Uterus (tissue), 2 donors: ENCODE measurements around the gene UBA5.

Experiments used
- POLR2A ChIP-seq, 2 donors: fragments of 450-650 bp; IDR thresholded peaks; one replicate each; pipeline ENCODE4 v1.6.1; 2016; ENCODE audit warnings: antibody characterized with exemption in 2 of 2, mild to moderate bottlenecking in 1 of 2, moderate library complexity in 1 of 2
- TF ChIP-seq, protein P1 (sequence below), 4 experiments: fragments of 200-600 bp in 2 of 4; fragments of 450-650 bp in 2 of 4; sonication (generic) in 2 of 4; IDR thresholded peaks; one replicate each; pipeline ENCODE4 v1.5.1; 2016 to 2019; ENCODE audit warnings: antibody characterized with exemption in 4 of 4, mild to moderate bottlenecking in 2 of 4, moderate library complexity in 1 of 4

DNA sequence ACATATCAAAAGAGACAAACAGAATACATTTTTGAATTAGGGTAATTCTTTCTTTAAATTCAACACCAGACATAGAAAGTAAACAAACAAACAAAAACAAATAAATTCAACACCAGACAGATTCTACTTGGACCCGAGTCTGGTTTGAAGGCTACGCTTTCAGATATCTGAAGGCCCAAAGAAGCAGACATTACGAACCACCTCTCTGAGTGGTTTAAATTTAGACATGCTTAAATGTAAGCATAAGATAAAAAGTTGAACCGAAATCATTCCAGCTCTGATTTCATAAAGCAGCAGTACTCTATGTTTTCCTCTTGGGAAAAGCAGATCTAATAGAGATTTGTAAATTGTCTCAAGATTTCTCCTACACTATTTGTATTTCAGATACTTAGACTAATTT lies 29.9 kb downstream of the UBA5 start:
- TF ChIP-seq, protein P1, sequence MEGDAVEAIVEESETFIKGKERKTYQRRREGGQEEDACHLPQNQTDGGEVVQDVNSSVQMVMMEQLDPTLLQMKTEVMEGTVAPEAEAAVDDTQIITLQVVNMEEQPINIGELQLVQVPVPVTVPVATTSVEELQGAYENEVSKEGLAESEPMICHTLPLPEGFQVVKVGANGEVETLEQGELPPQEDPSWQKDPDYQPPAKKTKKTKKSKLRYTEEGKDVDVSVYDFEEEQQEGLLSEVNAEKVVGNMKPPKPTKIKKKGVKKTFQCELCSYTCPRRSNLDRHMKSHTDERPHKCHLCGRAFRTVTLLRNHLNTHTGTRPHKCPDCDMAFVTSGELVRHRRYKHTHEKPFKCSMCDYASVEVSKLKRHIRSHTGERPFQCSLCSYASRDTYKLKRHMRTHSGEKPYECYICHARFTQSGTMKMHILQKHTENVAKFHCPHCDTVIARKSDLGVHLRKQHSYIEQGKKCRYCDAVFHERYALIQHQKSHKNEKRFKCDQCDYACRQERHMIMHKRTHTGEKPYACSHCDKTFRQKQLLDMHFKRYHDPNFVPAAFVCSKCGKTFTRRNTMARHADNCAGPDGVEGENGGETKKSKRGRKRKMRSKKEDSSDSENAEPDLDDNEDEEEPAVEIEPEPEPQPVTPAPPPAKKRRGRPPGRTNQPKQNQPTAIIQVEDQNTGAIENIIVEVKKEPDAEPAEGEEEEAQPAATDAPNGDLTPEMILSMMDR (IDR thresholded peaks at IDR 0.05) = no peak
- TF ChIP-seq POLR2A (IDR thresholded peaks at IDR 0.05) = no peak
